Thyroid gland (tissue), 4 donors: ENCODE measurements around the gene FAM171A1. TPM values are rescaled to one million over a fixed set of nuclear protein-coding genes. Genes with fewer than 3 reads are reported as not detected.

Experiments
- DNase-seq, 2 donors: peaks; one replicate each; pipeline ENCODE4 v3.0.0-alpha.2; 2019
- H3K27ac ChIP-seq, 3 donors: fragments of 200-600 bp; sonication (generic); 1 replicate in 2 of 3; 2 replicates in 1 of 3; pipeline ENCODE4 v1.5.1; 2016 to 2019; ENCODE audit warnings: mild to moderate bottlenecking in 1 of 3, moderate library complexity in 1 of 3
- H3K27me3 ChIP-seq: fragments of 200-600 bp; sonication (generic); one replicate; pipeline ENCODE4 v1.5.1; 2019
- H3K36me3 ChIP-seq, 2 donors: fragments of 200-600 bp; sonication (generic); one replicate each; pipeline ENCODE4 v1.5.1; 2016 to 2019
- H3K4me1 ChIP-seq, 2 donors: fragments of 200-600 bp; sonication (generic); one replicate each; pipeline ENCODE4 v1.5.1; 2017 to 2019
- H3K4me3 ChIP-seq, 3 donors: fragments of 200-600 bp; sonication (generic); replicated peaks in 1 of 3; 1 replicate in 2 of 3; 2 replicates in 1 of 3; pipeline ENCODE4 v1.5.1; 2016; ENCODE audit warnings: mild to moderate bottlenecking in 1 of 3
- H3K9me3 ChIP-seq: fragments of 200-600 bp; sonication (generic); one replicate; pipeline ENCODE4 v1.5.1; 2017
- POLR2A ChIP-seq, 2 donors: fragments of 450-650 bp; IDR thresholded peaks; one replicate each; pipeline ENCODE4 v1.6.1; 2017; ENCODE audit warnings: antibody characterized with exemption in 2 of 2, mild to moderate bottlenecking in 2 of 2, moderate library complexity in 1 of 2
- WGBS, 2 donors: methylation state at CpG; one replicate each; pipeline ENCODE4 v1.1.5; 2017; 5-methylcytosine and 5-hydroxymethylcytosine counted together
- intact Hi-C: fragments of 100-400 bp; cut with DNase I; formaldehyde crosslinking; loops from one replicate; pipeline ENCODE4 v1.15.1; 2023
- total RNA-seq, 4 donors: library from RNA; depleted of rRNA; stranded (reverse); fragments of >200 nt; gene quantifications; one replicate each; pipeline ENCODE4 v1.2.3, GENCODE V29; 2016
- TF ChIP-seq, protein P1 (sequence below), 6 experiments: fragments of 200-600 bp in 3 of 6; fragments of 450-650 bp in 3 of 6; sonication (generic) in 3 of 6; IDR thresholded peaks; one replicate each; pipeline ENCODE4 v1.5.1; 2016 to 2019; ENCODE audit warnings: antibody characterized with exemption in 6 of 6, mild to moderate bottlenecking in 2 of 6, inconsistent platforms in 1 of 6, moderate library complexity in 1 of 6

FAM171A1 gene
- total RNA-seq, 4 donors from 2014 or later = 10.2 to 14.9 (median 13.3) TPM

DNA sequence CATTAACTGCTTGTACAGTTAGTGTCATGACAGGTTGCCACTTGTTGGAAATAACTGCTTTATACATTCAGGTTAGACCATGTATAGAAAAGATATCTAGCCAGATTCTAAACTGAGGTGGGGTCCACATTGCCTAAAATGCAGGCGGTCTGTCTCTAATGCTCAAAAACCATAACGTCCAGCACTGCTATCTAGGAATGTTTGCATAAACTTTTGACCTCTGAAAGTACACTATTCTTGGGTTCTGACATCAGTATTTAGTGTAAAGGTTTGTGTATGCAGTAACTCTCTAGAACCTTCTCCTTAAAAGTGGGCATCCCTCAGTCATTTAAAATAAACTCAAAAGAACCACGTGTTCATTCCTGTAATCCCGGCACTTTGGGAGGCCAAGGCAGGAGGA is 10.3 kb upstream of the FAM171A1 start:
- no peak overlapping the region for H3K4me3 ChIP-seq
- no peak overlapping the region for H3K27ac ChIP-seq
- DNase-seq = no peak
- WGBS, 2 donors = 52 to 63% methylated on average over 4 of the region's 4 CpGs
- no peaks in the 10 kb centered on the region for H3K9me3 ChIP-seq
- H3K4me1 ChIP-seq = no peaks in the 10 kb centered on the region
- no peaks in the 10 kb centered on the region for H3K36me3 ChIP-seq
- no peaks in the 10 kb centered on the region for H3K27me3 ChIP-seq
- TF ChIP-seq, protein P1, sequence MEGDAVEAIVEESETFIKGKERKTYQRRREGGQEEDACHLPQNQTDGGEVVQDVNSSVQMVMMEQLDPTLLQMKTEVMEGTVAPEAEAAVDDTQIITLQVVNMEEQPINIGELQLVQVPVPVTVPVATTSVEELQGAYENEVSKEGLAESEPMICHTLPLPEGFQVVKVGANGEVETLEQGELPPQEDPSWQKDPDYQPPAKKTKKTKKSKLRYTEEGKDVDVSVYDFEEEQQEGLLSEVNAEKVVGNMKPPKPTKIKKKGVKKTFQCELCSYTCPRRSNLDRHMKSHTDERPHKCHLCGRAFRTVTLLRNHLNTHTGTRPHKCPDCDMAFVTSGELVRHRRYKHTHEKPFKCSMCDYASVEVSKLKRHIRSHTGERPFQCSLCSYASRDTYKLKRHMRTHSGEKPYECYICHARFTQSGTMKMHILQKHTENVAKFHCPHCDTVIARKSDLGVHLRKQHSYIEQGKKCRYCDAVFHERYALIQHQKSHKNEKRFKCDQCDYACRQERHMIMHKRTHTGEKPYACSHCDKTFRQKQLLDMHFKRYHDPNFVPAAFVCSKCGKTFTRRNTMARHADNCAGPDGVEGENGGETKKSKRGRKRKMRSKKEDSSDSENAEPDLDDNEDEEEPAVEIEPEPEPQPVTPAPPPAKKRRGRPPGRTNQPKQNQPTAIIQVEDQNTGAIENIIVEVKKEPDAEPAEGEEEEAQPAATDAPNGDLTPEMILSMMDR (IDR thresholded peaks at IDR 0.05) = no peak
- no peak for TF ChIP-seq POLR2A (IDR thresholded peaks at IDR 0.05)
- intact Hi-C loops = no loop called here

DNA sequence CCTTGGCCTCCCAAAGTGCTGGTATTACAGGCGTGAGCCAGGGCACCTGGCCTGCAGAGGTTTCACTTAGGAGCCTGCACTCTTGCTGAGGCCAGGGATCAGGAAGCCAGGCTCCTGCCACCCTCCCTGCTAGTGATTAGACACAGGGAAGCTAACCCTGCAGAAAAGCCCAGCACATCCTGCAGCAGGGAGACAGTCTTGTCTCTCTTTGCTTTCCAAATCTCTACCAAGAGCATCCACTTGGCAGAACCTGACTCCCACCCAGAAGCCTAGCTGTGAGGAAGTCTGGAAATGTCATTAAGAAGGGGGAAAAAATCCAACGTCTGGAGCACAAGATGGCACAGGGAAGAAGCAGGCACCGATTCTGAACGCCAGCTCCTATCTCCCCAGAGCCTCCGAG is 8.0 kb upstream of the FAM171A1 start:
- H3K4me1 ChIP-seq = no peaks in the 10 kb centered on the region
- DNase-seq = no peak
- no peak for TF ChIP-seq POLR2A (IDR thresholded peaks at IDR 0.05)
- TF ChIP-seq, protein P1 (IDR thresholded peaks at IDR 0.05) = no peak
- intact Hi-C loops = no loop called here
- H3K27me3 ChIP-seq = no peaks in the 10 kb centered on the region
- WGBS, 2 donors = 75 to 82% methylated on average over 5 of the region's 5 CpGs
- no peak overlapping the region for H3K27ac ChIP-seq
- no peaks in the 10 kb centered on the region for H3K9me3 ChIP-seq
- H3K4me3 ChIP-seq = no peak overlapping the region
- H3K36me3 ChIP-seq = no peaks in the 10 kb centered on the region

DNA sequence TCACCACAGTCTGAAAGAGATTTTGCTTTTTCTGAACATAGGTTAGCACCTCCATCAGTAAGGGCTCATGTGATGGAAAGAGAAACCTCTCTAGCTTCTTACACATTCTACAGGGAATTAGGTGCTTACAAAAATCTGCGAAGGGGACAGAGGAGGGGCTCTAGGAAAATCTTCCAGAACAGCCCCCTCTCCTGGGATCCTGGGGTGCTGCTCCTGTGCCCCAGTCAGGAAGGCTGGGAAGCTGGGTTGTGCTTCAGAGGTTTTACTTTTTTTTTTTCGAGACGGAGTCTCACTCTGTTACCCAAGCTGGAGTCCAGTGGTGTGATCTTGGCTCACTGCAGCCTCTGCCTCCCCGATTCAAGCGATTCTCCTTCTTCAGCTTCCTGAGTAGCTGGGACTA is 7.5 kb upstream of the FAM171A1 start:
- no peak for DNase-seq
- intact Hi-C loops = no loop called here
- Histone ChIP-seq H3K4me1 (no peaks in the 10 kb centered on the region), H3K27ac (no peak overlapping the region), H3K36me3 (no peaks in the 10 kb centered on the region), H3K4me3 (no peak overlapping the region), H3K27me3 (no peaks in the 10 kb centered on the region), H3K9me3 (no peaks in the 10 kb centered on the region)
- no peak for TF ChIP-seq POLR2A (IDR thresholded peaks at IDR 0.05)
- TF ChIP-seq, protein P1 (IDR thresholded peaks at IDR 0.05) = no peak
- WGBS, 2 donors = 73 to 80% methylated on average over 5 of the region's 5 CpGs

DNA sequence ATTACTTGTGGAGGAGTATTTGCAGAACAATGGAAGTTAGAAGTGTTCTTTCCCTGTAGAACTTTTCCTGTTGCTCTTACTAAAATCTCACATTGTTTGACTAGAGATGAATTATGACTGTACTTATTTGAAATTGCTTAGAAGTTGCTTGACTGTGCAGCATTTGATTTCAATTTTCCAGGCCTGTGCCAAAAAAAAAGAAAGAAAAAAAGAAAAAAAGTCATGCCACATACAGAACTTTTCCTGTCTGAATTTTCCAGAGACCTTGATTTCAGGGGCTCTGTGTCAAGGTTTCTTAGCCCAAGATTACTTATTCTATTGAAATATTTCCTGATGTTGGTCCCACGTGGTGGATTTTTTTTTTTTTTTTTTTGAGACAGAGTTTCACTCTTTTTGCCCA is 3.5 kb upstream of the FAM171A1 start:
- TF ChIP-seq, protein P1 (IDR thresholded peaks at IDR 0.05) = no peak
- no peak for TF ChIP-seq POLR2A (IDR thresholded peaks at IDR 0.05)
- H3K4me1 ChIP-seq = peaks cover 4 to 5% of the 10 kb centered on the region in 2 donors
- no peak overlapping the region for H3K27ac ChIP-seq
- no peak overlapping the region for H3K4me3 ChIP-seq
- H3K36me3 ChIP-seq = no peaks in the 10 kb centered on the region
- 17 to 26% methylated on average over 1 of the region's 1 CpG for WGBS, 2 donors
- intact Hi-C loops = loop anchor here (5.0 kb wide), 1 partner anchor 162 kb away; no protein-coding TSS in a partner anchor
- H3K9me3 ChIP-seq = no peaks in the 10 kb centered on the region
- H3K27me3 ChIP-seq = no peaks in the 10 kb centered on the region
- no peak for DNase-seq

GRCh38 chr10:15374156-15374555 is 3.1 kb upstream of the FAM171A1 start:
- intact Hi-C loops = loop anchor here (5.0 kb wide), 1 partner anchor 162 kb away; no protein-coding TSS in a partner anchor
- DNase-seq = no peak
- Histone ChIP-seq H3K27me3 (no peaks in the 10 kb centered on the region), H3K4me3 (no peak overlapping the region), H3K9me3 (no peaks in the 10 kb centered on the region), H3K4me1 (peaks cover 5 to 6% of the 10 kb centered on the region in 2 donors), H3K27ac (no peak overlapping the region), H3K36me3 (no peaks in the 10 kb centered on the region)
- 70 to 74% methylated on average over 3 of the region's 3 CpGs for WGBS, 2 donors
- TF ChIP-seq, protein P1 (IDR thresholded peaks at IDR 0.05) = no peak
- TF ChIP-seq POLR2A (IDR thresholded peaks at IDR 0.05) = no peak
